IPS-NIHi7 (cell line): ENCODE data around the gene ATP5PD.
A peak's percentile ranks its signal among the peaks of the same experiment; 100 is the strongest.

Source experiments
- DNase-seq: peaks from one replicate; pipeline ENCODE4 v3.0.0; 2012; ENCODE audit warnings: mixed read lengths; ENCODE audit errors: extremely low spot score

Gene ATP5PD

GRCh38 chr17:75046407-75047289 lies at the start of gene ATP5PD, which contains the start of gene KCTD2:
Gene ATP5PD, minus strand, starts transcription at chr17:75046969. Its CDS starts 4,319 bp downstream, at chr17:75042650.
Gene KCTD2, plus strand, starts transcription at chr17:75047225. Its CDS starts 26 bp downstream, at chr17:75047251.
- peak; percentile 96 for DNase-seq

GRCh38 chr17:75096082-75096625 lies 49.4 kb upstream of the ATP5PD start:
- DNase-seq: peak; percentile 64

GRCh38 chr17:75094871-75095399 lies 48.2 kb upstream of the ATP5PD start:
- no peak for DNase-seq

GRCh38 chr17:75093548-75094158 lies 46.9 kb upstream of the ATP5PD start:
- no peak for DNase-seq

- no peak for DNase-seq
These were observed 45.1 kb upstream of the ATP5PD start for GRCh38 chr17:75091855-75092327.

GRCh38 chr17:75090871-75091854 lies 44.4 kb upstream of the ATP5PD start:
- DNase-seq: no peak

GRCh38 chr17:75088465-75089417 lies 42.0 kb upstream of the ATP5PD start:
- peak; percentile 56 for DNase-seq

GRCh38 chr17:75087558-75088453 lies 41.0 kb upstream of the ATP5PD start, which contains the start of gene SLC16A5:
Gene SLC16A5, plus strand, starts transcription at chr17:75087954. Its CDS starts 5,683 bp downstream, at chr17:75093637.
- peak; percentile 95 for DNase-seq

GRCh38 chr17:75087182-75087557 lies 40.4 kb upstream of the ATP5PD start:
- DNase-seq: no peak

- no peak for DNase-seq
These were observed 39.9 kb upstream of the ATP5PD start for GRCh38 chr17:75086496-75087181.

- DNase-seq: no peak
These were observed 37.4 kb upstream of the ATP5PD start for GRCh38 chr17:75084039-75084660.

GRCh38 chr17:75082683-75083082 lies 35.9 kb upstream of the ATP5PD start:
- no peak for DNase-seq

- DNase-seq: no peak
These were observed 35.1 kb upstream of the ATP5PD start for GRCh38 chr17:75081611-75082540.

- DNase-seq: no peak
These were observed 32.2 kb upstream of the ATP5PD start for GRCh38 chr17:75079023-75079373.

GRCh38 chr17:75078284-75079022 lies 31.7 kb upstream of the ATP5PD start:
- DNase-seq: no peak
